IPS-NIHi7 (cell line): Measurements from ENCODE around the gene KIF6.
"Not testable (repeated sequence)": the region's sequence is repeated elsewhere in the genome, so short reads cannot be mapped to it uniquely, and the experiment has no call there.

Source experiments
- DNase-seq: peaks from one replicate; pipeline ENCODE4 v3.0.0; 2012; ENCODE audit warnings: mixed read lengths; ENCODE audit errors: extremely low spot score

KIF6 gene

DNA sequence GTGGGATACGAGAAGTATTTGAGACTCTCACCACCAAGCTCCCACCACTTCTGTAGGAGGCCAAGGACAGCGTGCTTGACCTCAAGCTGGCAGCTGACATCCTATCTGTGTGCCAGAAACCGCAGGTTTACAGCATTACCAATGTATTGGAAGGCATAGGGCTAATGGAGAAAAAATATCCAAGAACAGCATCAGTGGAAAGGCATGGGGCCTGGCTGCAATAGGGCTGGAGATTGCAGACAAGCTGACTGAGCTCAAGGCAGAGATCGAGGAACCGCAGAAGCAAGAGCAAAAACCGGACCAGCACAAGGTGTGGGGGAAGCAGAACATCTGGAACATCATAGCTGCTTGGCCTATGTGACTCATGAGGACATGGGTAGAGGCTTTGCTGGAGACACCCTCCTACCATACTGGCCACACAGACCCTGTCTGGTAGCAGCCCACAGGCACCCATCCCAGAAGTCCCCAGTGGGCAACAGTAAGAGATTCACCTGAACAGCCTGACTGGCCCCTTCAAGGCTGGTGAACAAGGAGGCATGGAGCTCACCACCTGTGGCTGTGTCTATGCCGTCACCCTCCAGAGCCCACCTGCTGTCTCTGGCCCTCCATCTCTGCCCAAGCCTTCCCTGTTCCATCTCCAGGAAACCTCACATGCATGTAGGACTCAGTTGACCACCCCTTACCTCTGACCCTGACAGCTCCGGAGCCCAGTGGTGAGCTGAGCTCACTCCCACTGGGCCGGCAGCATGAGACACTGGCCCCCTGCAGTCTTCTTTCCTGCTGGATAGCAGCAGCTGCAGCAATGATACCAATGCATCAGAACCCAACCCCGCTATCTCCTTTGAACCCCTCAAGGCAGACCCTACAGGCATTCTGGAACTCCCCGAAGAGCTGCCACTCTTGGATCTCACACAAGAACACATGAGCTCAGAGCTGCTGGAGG is 171.1 kb downstream of the KIF6 start:
- no peak for DNase-seq

DNA sequence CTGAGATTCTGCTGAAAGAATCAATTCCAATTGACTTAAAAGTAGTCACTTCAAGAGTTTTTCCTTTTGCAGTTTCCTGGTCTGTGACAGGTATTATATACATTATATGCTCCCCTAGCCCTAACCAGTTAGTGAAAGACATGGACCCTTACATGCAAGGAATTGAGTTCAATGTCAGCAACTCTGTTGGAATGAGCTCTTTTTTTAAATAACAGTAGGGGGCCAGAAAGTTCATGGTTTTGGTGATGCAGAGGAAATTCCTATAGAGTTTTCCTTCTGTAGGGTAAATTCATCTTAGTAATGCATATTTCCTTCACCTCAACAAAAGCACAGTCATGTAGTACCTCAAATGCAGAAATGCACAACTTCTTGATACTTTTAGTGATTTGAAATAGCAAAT is 172.2 kb downstream of the KIF6 start:
- DNase-seq = no peak

DNA sequence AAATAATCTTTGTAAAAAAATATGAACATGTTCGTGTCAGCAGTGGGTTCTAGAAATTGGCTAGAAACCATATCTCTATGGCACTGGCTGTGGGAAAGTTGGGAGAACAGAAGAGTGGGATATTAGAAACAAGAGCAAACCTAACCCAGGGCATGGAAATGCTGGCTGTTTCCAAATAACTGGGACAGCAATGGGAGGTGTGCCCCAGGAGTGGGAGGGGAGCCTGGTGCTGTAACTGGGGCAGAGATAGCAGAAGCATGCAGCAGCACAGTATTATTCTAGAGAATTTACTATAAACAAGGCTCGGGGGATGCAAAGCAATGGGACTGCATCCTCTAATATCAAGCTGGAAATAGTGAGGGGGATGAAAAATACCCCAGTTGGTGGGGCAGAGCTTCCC is 175.0 kb downstream of the KIF6 start:
- no peak for DNase-seq

DNA sequence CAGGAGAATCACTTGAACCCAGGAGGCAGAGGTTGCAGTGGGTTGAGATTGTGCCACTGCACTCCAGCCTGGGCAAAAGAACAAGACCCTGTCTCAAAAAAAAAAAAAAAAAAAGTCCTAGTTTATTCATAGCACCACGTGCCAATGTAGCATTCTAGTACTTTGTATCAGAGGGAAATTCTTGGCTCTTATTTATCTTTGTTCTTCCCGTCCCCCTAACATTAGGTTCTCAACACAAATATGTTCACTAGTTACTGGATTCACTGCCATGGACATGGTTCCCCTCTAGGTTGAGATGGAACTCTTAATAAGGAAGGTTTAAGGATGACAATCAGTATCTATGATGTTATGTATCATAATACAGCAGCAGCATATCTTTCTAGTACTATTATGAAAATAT is 178.5 kb downstream of the KIF6 start:
- DNase-seq = no peak

DNA sequence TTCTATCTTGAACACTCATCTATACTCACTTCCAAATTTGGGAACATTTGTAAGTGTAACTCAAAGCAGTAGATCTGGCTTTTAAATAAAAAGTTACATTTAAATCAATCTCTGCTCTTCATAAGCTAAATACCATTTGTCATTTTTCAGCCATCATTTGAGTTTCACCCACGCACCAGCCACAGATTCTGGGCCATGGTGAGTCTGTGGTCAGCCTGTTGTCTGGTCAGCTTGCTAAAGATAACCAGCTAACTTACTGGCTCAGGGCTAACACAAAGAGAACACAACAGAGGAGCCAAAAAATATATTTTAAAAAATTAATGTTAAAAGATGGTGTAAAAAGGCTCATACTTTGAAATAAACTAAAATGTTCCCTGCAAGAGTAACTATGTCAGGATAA is 181.3 kb downstream of the KIF6 start:
- DNase-seq = no peak

DNA sequence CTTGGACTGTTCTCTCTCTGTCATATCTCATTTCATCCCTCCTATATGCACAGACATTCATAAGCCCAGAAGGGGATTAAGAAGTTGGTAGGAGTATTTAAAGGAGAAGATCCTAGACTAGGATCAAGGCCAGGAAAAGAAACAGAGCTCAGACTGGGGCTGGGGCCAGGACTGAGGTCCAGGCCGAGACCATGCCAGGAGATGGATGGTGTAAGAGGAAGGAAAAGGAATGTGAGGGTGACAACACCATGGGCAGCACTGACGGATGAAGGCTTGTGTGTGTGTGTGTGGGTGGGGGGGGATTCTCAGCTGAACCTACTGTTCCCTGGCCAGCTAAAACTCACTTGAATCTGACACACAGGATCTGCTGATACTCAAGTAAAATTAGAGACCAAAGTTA is 182.1 kb downstream of the KIF6 start:
- no peak for DNase-seq

DNA sequence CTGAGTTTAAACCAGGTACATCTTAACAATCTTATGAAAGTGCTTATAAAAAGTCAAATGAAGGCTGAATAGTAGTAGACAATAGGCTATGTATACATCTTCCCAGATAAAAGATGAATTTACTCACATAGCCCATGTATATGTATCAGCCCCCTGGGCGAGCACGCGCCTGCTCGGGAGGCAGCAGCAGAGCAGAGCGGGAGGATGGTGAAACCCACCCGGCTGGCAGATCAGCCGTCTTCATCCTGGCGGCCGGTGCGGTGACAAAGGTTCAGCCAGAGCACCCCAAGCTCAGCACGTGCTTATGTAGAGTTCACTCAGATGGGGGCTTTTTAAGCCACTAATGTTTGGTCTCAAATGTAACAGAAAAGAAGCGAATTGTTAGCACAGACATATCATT is 184.8 kb downstream of the KIF6 start:
- no peak for DNase-seq

DNA sequence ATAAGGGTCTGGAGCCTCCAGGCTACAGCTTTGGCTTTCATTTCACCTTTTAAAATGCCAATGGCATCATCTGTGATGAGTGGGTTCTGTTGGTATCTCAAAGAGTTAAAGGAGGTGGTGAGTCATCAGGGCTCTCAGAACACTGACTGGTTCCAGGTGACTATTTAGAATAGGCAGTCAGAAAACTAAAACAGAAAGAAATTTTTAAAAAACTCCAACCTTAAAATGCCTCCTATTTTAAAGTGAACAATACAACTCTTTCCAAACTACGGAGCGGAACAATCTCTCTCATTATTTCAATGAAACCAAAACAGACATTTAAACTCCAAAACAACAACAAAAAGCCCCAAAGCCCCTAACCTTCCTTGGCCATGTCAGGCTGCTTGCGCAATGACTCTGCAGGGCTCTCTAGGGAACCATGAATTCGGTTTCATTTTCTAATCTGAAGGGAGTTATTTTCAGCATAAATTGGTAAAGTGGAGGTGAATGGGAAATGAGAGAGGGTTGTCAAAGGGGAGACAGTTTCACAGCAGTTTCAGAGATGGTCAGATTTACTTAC is 194.9 kb downstream of the KIF6 start:
- peak; percentile 34 for DNase-seq

DNA sequence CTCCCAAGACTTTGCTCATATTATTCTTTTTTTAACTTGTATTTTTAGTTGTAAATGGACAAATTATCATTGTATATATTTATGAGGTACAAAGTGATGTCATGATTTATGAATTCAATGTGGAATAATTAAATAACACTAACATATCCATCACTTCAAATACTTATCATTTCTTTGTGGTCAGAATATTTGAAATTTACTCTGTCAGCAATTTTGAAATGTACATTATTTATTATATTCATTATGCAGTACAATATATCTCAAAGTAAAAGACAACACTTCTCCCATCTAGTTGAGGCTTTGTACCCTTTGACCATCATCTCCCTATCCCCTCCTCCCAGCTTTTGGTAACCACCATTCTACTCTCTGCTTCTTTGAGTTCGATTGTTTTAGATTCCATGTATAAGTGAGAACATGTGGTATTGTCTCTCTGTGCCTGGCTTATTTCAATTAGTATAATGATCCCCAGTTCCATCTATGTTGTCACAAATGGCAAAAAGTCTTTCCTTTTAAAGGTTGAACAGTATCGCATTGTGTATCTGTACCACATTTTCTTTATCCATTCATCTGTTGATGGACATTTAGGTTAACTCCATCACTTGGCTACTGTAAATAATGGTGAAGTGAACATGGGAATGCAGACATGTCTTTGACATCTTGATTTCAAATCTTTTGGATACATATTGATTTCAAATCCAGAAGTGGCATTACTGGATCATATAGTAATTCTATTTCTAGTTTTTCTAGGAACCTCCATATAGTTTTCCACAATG is 197.2 kb downstream of the KIF6 start:
- DNase-seq = no peak

DNA sequence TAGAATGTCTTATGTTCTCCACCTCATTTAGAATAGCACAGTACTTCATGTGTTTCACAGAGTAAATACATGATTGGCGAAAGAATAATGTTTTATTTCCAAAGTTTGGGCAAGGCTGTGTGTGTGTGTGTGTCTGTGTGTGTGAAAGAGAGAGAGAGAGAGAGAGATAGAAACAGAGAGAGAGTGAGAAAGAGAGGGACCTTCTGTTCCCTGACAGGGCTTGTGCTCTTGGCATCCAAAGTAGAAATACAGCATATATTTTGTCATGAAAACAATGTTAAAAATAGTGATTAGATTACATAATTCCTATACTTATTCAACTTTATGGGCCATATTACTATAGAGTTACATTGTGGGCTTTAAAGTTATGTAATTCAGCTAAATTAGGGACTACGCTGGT is 201.2 kb downstream of the KIF6 start:
- no peak for DNase-seq

DNA sequence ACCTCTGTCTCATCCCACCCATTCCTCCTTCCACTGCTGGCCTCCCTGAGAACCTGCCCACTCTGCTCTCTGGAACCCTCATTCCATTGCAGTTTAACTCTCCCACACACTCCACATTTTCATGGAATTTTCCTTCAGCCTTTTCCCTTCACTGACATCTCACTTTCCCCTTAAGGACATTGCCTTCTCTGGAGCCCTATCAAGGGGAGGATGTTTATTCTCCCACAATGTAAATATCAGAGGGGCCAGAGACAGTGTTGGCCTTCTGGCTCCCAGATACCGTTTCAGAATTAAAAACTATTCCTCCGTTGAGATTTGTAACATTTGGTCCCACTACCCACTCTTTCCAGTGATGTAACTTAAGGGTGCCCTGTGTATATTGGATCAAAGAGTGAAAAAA is 203.2 kb downstream of the KIF6 start:
- DNase-seq = no peak

DNA sequence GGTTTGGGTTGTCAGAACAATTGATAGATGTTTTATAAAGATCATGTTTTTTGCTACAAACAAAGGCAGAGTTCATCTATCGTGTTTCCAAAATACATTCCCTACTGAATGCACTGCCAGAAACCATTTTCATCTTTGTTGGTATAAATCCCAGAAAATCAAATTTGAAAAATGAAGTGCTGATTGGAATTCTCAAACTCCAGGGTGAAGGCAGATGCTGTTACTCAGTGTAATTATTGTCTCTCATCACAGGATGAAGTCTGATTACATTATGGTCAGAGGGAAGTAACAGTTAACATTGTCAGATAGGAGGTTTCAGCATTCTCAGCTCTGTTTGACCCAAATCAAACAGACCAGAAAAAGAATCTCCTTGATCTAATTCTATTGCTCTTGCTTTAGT is 204.3 kb downstream of the KIF6 start:
- DNase-seq = no peak

DNA sequence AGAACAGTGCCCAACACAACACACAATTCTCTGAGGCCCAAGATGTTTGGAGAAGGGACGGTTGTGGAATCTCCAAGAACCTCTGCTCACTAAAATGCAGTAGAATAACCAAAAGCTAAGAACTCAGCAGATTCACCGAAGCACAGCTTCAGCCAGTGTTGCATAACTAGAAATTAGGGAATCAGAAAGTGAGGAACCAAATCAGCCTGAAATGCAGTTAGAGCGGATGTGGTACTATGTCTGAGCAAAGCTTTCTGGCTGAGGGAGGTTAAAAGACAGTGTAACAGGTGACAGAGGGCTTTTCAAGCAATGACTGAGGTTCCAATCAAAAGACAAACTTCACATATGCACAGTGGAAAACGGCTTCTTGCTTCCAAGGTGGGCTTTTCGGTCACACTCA is 204.8 kb downstream of the KIF6 start:
- no peak for DNase-seq

DNA sequence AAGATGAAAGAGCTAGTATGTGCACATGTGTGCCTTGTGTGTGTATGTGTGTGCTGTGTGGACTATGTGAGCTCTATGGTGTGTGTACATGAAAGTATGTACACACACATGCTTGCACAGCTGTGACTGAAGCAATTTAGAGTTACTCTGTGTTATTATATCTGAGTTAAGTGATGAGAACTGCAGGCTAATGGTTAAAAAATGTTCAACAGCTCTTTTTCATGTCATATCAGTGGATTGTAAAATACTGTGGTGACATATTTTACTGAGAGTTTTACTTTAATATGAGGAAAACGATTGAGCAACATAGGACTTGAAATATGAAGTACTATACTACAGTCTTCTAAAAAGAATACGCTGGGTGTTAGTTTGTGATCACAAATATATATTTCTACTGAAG is 207.0 kb downstream of the KIF6 start:
- no peak for DNase-seq

DNA sequence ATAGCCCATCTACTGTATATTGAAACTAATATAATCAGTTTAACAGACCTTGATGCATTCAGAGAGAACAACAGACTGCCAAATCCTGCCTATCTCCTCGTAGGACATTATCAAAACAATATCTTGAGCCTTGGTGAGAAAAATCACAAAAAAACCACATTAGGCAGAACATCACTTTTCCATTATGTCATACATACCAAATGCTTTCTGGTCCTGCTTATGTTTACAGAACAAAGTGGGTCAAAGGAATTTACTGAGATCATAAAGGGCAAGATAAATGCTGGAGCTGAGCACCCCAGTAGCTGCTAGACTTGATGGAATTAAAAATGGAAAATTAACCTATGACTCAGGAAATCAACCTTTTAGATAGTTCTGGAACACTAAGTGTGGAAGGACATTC is 207.5 kb downstream of the KIF6 start:
- DNase-seq = no peak

DNA sequence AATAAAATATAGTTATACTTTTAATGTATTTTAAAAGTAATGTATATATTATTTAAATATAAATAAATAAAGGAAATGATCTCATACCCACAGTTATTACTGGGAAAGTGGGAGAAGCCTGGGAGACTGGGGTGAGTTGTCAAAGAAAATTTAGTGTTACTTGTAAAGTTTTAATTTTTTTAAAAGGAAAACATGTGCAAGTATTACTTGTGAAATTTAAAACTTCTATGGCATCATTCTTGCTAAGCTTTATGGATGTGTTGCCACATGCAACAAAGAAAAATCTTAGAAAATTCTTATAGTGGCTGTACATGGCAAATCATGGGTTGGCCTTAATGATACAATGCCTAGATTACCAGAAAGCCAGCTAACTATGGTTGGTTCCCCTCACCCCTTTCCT is 208.7 kb downstream of the KIF6 start:
- DNase-seq = no peak

DNA sequence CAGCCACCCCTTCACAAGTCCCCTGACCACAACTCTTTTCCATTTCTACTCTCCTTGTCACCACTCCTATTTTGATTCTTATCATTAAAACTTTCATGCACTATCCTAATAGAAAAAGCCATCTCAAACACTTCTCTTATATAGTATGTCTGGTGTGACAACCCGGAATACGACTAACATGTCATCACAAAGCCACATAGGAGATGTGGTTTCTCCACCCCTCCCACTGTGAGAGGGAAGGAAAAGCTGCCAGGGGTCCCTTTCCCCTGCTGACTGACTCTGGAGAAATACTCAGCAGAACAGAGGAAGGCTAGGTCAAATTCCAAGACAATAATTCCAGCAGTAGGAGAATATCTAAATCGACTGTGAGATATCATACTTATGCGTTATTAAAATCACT is 209.7 kb downstream of the KIF6 start:
- DNase-seq = no peak

DNA sequence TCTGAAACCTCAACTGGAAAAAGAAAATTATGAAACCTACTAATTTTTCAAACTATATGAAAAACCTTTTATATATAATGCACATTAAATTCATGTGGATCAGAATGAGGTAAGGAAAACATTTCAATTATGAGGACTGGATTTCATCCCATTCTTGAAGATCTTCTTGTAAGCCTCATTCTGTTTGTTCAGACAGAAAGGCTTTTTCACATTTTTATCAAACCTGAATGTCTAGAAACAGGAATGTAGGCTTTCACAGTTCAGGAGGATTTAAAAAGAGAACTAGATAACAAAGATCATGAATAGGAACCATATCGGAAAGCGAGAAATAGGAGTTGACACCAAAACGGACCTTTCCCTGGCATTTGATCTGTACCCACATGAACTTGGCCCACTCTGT is 210.2 kb downstream of the KIF6 start:
- no peak for DNase-seq

DNA sequence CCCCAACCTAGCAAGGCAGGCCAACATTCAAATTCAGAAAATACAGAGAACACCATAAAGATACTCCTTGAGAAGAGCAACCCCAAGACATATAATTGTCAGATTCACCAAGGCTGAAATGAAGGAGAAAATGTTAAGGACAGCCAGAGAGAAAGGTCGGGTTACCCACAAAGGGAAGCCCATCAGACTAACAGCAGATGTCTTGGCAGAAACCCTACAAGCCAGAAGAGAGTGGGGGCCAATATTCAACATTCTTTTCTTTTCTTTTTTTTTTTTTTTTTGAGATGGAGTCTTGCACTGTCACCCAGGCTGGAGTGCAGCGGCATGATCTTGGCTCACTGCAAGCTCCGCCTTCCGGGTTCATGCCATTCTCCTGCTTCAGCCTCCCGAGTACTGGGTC is 215.4 kb downstream of the KIF6 start:
- not testable (repeated sequence) for DNase-seq

DNA sequence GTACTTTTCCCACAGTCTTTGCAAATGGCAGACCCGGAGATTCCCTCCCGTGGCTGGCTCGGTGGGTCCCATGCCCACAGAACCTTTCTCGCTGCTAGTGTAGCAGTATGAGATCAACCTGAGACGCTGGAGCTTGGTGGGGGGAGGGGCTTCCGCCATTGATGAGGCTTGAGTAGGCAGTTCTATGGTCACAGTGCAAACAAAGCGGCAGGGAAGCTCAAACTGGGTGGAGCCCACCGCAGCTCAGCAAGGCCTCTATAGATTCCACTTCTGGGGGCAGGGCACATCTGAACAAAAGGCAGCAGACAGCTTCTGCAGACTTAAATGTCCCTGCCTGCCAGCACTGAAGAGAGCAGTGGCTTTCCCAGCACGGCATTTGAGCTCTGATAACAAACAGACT is 216.7 kb downstream of the KIF6 start:
- no peak for DNase-seq

DNA sequence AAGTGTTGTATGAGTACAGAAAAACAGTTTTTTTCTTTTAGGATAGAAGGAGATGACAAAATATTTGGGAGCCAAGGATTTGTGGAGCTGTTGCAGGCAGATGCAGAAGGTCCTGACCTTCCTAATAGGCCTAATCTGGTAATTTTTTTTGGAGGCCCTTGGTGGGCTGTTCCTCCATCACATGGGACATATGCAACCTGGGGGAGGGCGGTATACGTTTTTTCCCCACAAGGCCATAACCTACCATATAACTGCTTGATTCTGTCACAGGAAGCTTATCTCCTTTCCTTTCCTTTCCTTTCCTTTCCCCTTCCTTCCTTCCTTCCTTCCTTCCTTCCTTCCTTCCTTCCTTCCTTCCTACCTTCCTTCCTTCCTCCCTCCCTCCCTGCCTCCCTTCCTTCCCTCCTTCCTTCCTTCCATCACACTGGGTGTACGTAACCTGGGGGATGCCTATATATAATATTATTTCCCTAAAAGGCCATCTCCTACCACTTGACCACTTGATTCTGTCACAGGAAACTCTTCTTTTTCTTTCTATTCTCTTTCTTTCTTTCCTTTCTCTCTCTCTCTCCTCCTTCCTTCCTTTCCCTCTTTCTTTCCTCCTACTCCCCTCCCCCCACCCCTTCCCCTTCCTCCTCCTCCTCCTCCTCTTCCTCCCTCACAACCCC is 217.7 kb downstream of the KIF6 start:
- no peak for DNase-seq

DNA sequence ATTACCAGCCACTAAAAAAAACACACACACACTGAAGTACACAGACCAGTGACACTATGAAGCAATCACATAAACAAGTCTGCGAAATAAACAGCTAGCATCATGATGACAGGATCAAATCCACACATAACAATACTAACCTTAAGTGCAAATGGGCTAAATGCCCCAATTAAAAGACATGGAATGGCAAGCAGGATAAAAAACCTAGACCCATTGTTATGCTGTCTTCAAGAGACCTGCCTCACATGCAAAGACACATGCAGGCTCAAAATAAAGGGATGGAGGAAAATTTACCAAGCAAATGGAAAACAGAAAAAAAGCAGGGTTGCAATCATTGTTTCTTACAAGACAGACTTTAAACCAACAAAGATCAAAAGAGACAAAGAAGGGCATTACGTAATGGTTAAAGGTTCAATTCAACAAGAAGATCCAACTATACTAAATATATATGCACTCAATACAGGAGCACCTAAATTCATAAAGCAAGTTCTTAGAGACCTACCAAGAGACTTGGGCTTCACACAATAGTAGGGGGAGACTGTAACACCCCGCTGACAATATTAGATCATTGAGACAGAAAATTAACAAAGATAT is 222.7 kb downstream of the KIF6 start:
- DNase-seq = not testable (repeated sequence)
